Activated CD4-positive, alpha-beta T cell treated with anti-CD3 and anti-CD28 coated beads, Interleukin-2, Interleukin-6, amounts not matched to agents 100 ng/mL and 50 ng/mL, durations not matched to agents 16 hours and 8 hours (primary cell): ENCODE results near the gene PEA15.

Experiments
- DNase-seq: peaks from one replicate; pipeline ENCODE4 v3.0.0-alpha.2; 2020

The PEA15 gene

GRCh38 chr1:160244209-160244608, 39.0 kb downstream of the PEA15 start:
- no peak for DNase-seq

DNA sequence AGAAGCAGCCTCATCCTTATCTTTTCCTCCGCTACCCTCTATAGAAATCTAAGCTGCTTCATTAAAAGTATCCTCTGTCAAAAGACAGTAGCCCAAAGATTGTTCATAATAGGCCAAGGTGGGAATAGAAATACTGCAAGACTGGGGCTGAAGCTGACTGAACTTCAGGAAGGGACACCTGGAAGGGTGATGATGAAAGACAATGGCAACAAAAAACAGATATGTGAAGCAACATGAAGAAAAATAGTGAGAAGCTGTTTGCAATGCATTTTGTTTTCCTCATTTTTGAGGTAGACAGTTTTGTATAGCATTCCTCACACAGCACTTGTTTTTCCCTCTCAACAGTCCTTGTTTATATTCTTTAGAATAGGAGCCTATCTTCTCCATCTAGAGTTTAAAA, 40.2 kb downstream of the PEA15 start:
- no peak for DNase-seq

- DNase-seq = no peak
Measured at GRCh38 chr1:160247053-160247452, 41.9 kb downstream of the PEA15 start.

DNA sequence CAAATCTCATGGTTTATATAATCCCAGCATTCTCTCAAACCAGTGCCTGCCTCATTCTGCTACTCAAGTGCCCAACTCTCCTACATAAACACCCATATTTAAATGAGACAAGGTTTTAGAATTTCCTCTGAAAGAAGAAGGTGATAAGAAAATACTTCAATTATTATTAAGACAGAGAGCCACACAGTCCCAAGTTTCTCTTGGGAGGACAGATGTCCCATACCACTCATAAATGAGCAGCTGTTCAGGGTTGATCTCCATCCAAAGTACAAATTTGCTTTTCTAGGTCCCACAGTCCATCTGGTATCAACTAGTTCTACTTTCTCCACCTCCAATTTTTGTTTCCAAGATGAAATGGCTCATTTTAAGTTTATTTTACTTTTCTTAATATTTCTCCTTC, 45.8 kb downstream of the PEA15 start:
- no peak for DNase-seq

DNA sequence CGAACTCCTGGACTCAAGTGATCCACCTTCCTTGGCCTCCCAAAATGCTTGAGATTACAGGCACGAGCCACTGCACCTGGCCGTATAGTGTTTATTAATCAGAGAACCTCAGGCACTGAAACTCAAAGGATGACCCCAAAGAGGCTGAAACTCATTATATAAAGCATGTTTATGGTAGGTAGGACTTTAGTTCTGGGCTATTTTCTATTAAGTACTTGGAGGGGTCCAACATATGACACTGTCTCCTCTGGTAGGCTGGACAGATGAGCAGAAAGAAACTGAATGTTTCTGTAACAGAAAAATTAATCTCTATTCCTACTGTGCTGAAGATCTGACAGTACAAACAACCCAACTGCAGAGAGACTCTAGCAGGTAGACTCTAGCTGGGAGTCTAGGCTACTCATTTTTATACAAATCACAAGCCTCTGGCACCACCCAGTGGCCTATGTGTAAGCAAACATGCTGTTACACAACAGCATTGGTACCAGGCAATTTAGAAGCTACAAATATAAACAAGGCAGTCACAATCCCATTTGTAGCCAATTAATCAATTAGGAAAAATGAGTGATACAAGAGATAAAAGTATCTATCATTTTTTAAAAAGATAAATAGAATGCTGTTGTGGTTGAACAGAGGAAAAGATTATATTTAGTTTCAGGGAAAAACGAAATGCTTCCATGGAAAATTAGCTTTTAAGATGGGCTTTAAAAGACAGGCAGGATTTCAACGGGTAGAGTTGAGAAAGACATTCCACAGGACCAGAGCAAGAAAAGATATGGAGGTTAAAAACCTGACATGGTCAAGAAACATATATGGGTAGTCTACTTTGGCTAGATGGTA, 46.7 kb downstream of the PEA15 start:
- peak; percentile 67 for DNase-seq

- no peak for DNase-seq
Measured at GRCh38 chr1:160255781-160256300, 50.7 kb downstream of the PEA15 start.

GRCh38 chr1:160256396-160257046, 51.3 kb downstream of the PEA15 start:
- peak; percentile 29 for DNase-seq

- no peak for DNase-seq
Measured at GRCh38 chr1:160257411-160258015, 52.3 kb downstream of the PEA15 start.

DNA sequence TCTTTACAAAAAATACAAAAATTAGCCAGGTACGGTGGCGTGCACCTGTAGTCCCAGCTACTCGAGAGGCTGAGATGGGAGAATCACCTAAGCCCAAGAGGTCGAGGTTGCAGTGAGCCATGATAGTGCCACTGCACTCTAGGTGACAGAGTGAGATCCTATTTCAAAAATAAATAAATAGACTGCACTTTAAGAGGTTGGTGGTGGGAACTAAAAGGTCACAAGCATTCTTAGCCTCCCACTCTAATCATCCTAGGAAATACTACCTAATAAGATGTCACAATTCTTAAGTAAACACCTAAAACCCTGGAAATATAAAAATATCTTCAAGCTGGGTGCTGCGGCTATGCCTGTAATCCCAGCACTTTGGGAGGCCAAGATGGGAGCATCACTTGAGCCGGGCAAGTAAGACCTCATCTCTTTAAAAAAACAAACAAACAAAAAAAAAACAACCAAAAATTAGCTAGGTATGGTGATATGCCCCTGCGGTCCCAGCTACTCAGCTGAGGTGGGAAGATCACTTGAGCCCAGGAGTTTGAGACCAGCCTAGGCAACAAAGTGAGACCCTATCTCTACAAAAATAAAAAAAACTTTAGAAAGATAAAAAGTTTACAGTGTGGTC, 53.1 kb downstream of the PEA15 start:
- no peak for DNase-seq

GRCh38 chr1:160260406-160261382, 55.5 kb downstream of the PEA15 start:
- no peak for DNase-seq

- DNase-seq = peak; percentile 83
Measured at GRCh38 chr1:160261556-160261892, 56.3 kb downstream of the PEA15 start.

DNA sequence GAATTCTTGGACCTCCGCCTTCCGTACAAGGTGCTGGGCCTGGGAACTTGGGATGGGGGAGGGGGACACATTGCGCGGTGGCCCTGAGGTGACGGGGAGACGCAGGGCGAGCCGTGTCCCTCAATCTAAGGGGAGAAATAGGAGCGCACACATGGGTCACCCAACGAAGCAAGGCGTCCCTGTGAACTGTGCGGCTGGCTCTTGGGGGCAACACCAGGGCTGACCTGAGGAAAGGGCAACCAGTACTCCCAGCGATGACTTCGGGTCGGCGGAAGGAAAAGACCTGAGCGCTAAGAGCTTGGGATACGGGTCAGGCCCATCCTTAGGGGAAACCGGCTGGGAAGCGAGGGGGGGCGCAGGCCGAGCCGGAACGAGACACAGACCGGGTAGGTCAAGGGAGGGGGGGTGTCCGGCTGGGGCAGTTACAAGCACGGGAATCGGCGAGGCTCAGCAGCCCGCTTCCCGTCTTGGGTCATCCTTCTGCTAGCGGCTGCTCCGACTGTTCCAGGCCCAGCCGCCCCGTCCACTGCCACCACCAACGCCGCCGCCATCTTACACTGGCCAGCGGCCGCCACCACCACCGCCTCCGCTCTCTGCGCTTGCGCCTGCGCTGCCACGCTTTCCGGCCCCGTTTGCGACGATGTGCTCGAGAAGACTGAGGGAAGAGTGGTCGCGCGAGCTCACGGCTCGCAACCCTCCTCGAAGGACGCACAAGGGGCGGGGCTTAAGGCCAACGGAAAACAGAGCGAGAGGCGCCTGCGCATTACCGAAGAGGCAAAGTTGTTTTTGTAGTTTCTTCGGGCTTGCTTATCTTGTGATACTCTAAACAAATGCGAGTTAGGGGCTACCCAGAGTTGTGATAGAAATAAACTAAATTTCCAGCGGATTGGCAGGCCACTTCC, 57.0 kb downstream of the PEA15 start, which contains the start of gene DCAF8:
Gene DCAF8 (minus strand): TSS at position 657 of the 902 bp plus-strand sequence. CDS start 18,541 bp downstream, outside the sequence.
- DNase-seq = peak; percentile 99

DNA sequence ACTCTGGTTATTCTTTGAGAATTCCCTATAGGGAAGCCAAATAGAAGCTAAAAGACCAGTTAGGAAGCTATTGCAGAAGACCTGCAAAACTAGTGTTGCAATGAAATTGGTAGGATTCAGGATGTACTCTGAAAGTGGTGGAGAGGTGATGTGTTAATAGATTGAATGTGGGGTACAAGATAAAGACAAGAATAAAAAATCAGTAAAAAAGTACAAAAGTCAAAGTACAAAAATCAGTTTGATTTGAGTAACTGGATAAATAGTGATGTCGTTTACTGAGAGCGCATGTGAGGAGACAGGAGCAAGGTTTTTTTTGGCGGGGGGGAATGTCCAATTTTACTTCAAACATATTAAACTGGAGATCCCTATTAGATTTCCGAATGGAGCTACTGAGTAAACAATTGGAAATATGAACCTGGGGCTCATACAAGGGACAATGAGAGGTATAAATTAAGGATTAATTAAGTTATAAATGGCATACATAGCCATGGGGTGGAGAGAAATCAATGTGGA, 59.7 kb downstream of the PEA15 start:
- DNase-seq = no peak
